Measurements from ENCODE around the gene TRIP13.
A peak's percentile ranks its signal among the peaks of the same experiment; 100 is the strongest.

TRIP13 gene

GRCh38 chr5:885529-885928, 7.2 kb upstream of the TRIP13 start:
- peaks cover 61% of the 10 kb centered on the region for H3K36me3 ChIP-seq (ENCODE audit: insufficient read depth, low read length)

GRCh38 chr5:886036-886435, 6.6 kb upstream of the TRIP13 start:
- Histone ChIP-seq H3K27ac (ENCODE audit: low read depth, low read length) (no peak overlapping the region), H2AFZ (ENCODE audit: low read length, unreplicated experiment) (no peak overlapping the region), H3K27me3 (ENCODE audit: insufficient read depth, low read length) (no peaks in the 10 kb centered on the region), H3K4me1 (ENCODE audit: control insufficient read depth, insufficient read depth, low read length, unreplicated experiment) (peaks cover 13% of the 10 kb centered on the region), H3K36me3 (ENCODE audit: insufficient read depth, low read length) (peaks cover 61% of the 10 kb centered on the region), H3K4me3 (ENCODE audit: low read depth, low read length) (no peak overlapping the region), H3K79me2 (ENCODE audit: control insufficient read depth, insufficient read depth, low read length, unreplicated experiment) (peaks cover 86% of the 10 kb centered on the region)

More at GRCh38 chr5:885529-885928, 7.2 kb upstream of the TRIP13 start:
- no peak overlapping the region for H3K4me3 ChIP-seq (ENCODE audit: low read depth, low read length)
- H3K27ac ChIP-seq (ENCODE audit: low read depth, low read length), result no peak overlapping the region
- no peak overlapping the region for H2AFZ ChIP-seq (ENCODE audit: low read length, unreplicated experiment)
- peaks cover 9% of the 10 kb centered on the region for H3K4me1 ChIP-seq (ENCODE audit: control insufficient read depth, insufficient read depth, low read length, unreplicated experiment)
- no peaks in the 10 kb centered on the region for H3K27me3 ChIP-seq (ENCODE audit: insufficient read depth, low read length)
- peaks cover 83% of the 10 kb centered on the region for H3K79me2 ChIP-seq (ENCODE audit: control insufficient read depth, insufficient read depth, low read length, unreplicated experiment)

GRCh38 chr5:886716-887325, 5.9 kb upstream of the TRIP13 start:
- Histone ChIP-seq H3K36me3 (ENCODE audit: insufficient read depth, low read length) (peaks cover 58% of the 10 kb centered on the region), H3K27ac (ENCODE audit: low read depth, low read length) (no peak overlapping the region), H3K27me3 (ENCODE audit: insufficient read depth, low read length) (no peaks in the 10 kb centered on the region), H3K4me3 (ENCODE audit: low read depth, low read length) (no peak overlapping the region), H3K79me2 (ENCODE audit: control insufficient read depth, insufficient read depth, low read length, unreplicated experiment) (peaks cover 87% of the 10 kb centered on the region), H2AFZ (ENCODE audit: low read length, unreplicated experiment) (no peak overlapping the region), H3K4me1 (ENCODE audit: control insufficient read depth, insufficient read depth, low read length, unreplicated experiment) (peaks cover 20% of the 10 kb centered on the region)

GRCh38 chr5:887947-888637, 4.6 kb upstream of the TRIP13 start:
- H3K79me2 ChIP-seq (ENCODE audit: control insufficient read depth, insufficient read depth, low read length, unreplicated experiment), result peaks cover 84% of the 10 kb centered on the region

GRCh38 chr5:888638-889035, 4.0 kb upstream of the TRIP13 start:
- Histone ChIP-seq H3K27ac (ENCODE audit: low read depth, low read length) (peak overlapping the region; percentile 7; the same call in 1 of the 2 replicates), H3K4me1 (ENCODE audit: control insufficient read depth, insufficient read depth, low read length, unreplicated experiment) (peaks cover 23% of the 10 kb centered on the region), H3K27me3 (ENCODE audit: insufficient read depth, low read length) (no peaks in the 10 kb centered on the region), H2AFZ (ENCODE audit: low read length, unreplicated experiment) (no peak overlapping the region), H3K4me3 (ENCODE audit: low read depth, low read length) (no peak overlapping the region), H3K79me2 (ENCODE audit: control insufficient read depth, insufficient read depth, low read length, unreplicated experiment) (peaks cover 84% of the 10 kb centered on the region), H3K36me3 (ENCODE audit: insufficient read depth, low read length) (peaks cover 47% of the 10 kb centered on the region)

More at GRCh38 chr5:887947-888637, 4.6 kb upstream of the TRIP13 start:
- H2AFZ ChIP-seq (ENCODE audit: low read length, unreplicated experiment), result no peak overlapping the region
- peaks cover 53% of the 10 kb centered on the region for H3K36me3 ChIP-seq (ENCODE audit: insufficient read depth, low read length)
- no peaks in the 10 kb centered on the region for H3K27me3 ChIP-seq (ENCODE audit: insufficient read depth, low read length)
- H3K4me1 ChIP-seq (ENCODE audit: control insufficient read depth, insufficient read depth, low read length, unreplicated experiment), result peaks cover 20% of the 10 kb centered on the region
- no peak overlapping the region; the same call in 1 of the 2 replicates for H3K4me3 ChIP-seq (ENCODE audit: low read depth, low read length)
- H3K27ac ChIP-seq (ENCODE audit: low read depth, low read length), result peak overlapping the region; percentile 45; the same call in 1 of the 2 replicates

GRCh38 chr5:889075-889710, 3.5 kb upstream of the TRIP13 start:
- peaks cover 84% of the 10 kb centered on the region for H3K79me2 ChIP-seq (ENCODE audit: control insufficient read depth, insufficient read depth, low read length, unreplicated experiment)
- H3K4me3 ChIP-seq (ENCODE audit: low read depth, low read length), result no peak overlapping the region
- no peak overlapping the region for H3K27ac ChIP-seq (ENCODE audit: low read depth, low read length)
- peaks cover 42% of the 10 kb centered on the region for H3K36me3 ChIP-seq (ENCODE audit: insufficient read depth, low read length)
- H3K27me3 ChIP-seq (ENCODE audit: insufficient read depth, low read length), result no peaks in the 10 kb centered on the region
- H3K4me1 ChIP-seq (ENCODE audit: control insufficient read depth, insufficient read depth, low read length, unreplicated experiment), result peaks cover 27% of the 10 kb centered on the region
- H2AFZ ChIP-seq (ENCODE audit: low read length, unreplicated experiment), result no peak overlapping the region

- Histone ChIP-seq H3K4me1 (ENCODE audit: control insufficient read depth, insufficient read depth, low read length, unreplicated experiment) (peaks cover 27% of the 10 kb centered on the region), H3K36me3 (ENCODE audit: insufficient read depth, low read length) (peaks cover 29% of the 10 kb centered on the region), H3K79me2 (ENCODE audit: control insufficient read depth, insufficient read depth, low read length, unreplicated experiment) (peaks cover 81% of the 10 kb centered on the region), H3K27ac (ENCODE audit: low read depth, low read length) (0 out of 2 replicates have a peak overlapping the region, but pooled peaks have one; percentile 73), H2AFZ (ENCODE audit: low read length, unreplicated experiment) (no peak overlapping the region), H3K4me3 (ENCODE audit: low read depth, low read length) (peak overlapping the region; percentile 95), H3K27me3 (ENCODE audit: insufficient read depth, low read length) (no peaks in the 10 kb centered on the region)
These were observed 1.4 kb upstream of the TRIP13 start for GRCh38 chr5:891117-891836.

- Histone ChIP-seq H3K79me2 (ENCODE audit: control insufficient read depth, insufficient read depth, low read length, unreplicated experiment) (peaks cover 80% of the 10 kb centered on the region), H2AFZ (ENCODE audit: low read length, unreplicated experiment) (peak overlapping the region; percentile 88), H3K27me3 (ENCODE audit: insufficient read depth, low read length) (no peaks in the 10 kb centered on the region), H3K27ac (ENCODE audit: low read depth, low read length) (peak overlapping the region; percentile 73; the same call in 1 of the 2 replicates), H3K4me1 (ENCODE audit: control insufficient read depth, insufficient read depth, low read length, unreplicated experiment) (peaks cover 27% of the 10 kb centered on the region), H3K36me3 (ENCODE audit: insufficient read depth, low read length) (peaks cover 29% of the 10 kb centered on the region), H3K4me3 (ENCODE audit: low read depth, low read length) (peak overlapping the region; percentile 95)
These were observed 769 bp upstream of the TRIP13 start for GRCh38 chr5:891837-892393.

- Histone ChIP-seq H3K79me2 (ENCODE audit: control insufficient read depth, insufficient read depth, low read length, unreplicated experiment) (peaks cover 74% of the 10 kb centered on the region), H3K36me3 (ENCODE audit: insufficient read depth, low read length) (peaks cover 21% of the 10 kb centered on the region), H2AFZ (ENCODE audit: low read length, unreplicated experiment) (no peak overlapping the region), H3K27me3 (ENCODE audit: insufficient read depth, low read length) (no peaks in the 10 kb centered on the region), H3K4me3 (ENCODE audit: low read depth, low read length) (peak overlapping the region; percentile 95), H3K4me1 (ENCODE audit: control insufficient read depth, insufficient read depth, low read length, unreplicated experiment) (peaks cover 23% of the 10 kb centered on the region), H3K27ac (ENCODE audit: low read depth, low read length) (no peak overlapping the region)
These were observed 438 bp downstream of the TRIP13 start for GRCh38 chr5:893137-893506.

- Histone ChIP-seq H3K36me3 (ENCODE audit: insufficient read depth, low read length) (peaks cover 16% of the 10 kb centered on the region), H2AFZ (ENCODE audit: low read length, unreplicated experiment) (no peak overlapping the region)
These were observed 1.0 kb downstream of the TRIP13 start for GRCh38 chr5:893711-894110.

More at GRCh38 chr5:893711-894110, 1.0 kb downstream of the TRIP13 start:
- Histone ChIP-seq H3K27ac (ENCODE audit: low read depth, low read length) (no peak overlapping the region), H3K4me1 (ENCODE audit: control insufficient read depth, insufficient read depth, low read length, unreplicated experiment) (peaks cover 18% of the 10 kb centered on the region), H3K79me2 (ENCODE audit: control insufficient read depth, insufficient read depth, low read length, unreplicated experiment) (peaks cover 68% of the 10 kb centered on the region), H3K4me3 (ENCODE audit: low read depth, low read length) (peak overlapping the region; percentile 95), H3K27me3 (ENCODE audit: insufficient read depth, low read length) (no peaks in the 10 kb centered on the region)

Data from ACC112 (cell line).